Activated CD4-positive, alpha-beta T cell treated with anti-CD3 and anti-CD28 coated beads for 4 hours (primary cell): ENCODE data around the gene TANC1.

Source experiments
- DNase-seq, 2 donors: peaks; one replicate each; pipeline ENCODE4 v3.0.0-alpha.2; 2020

TANC1 gene

GRCh38 chr2:159230145-159230877 is 261.9 kb downstream of the TANC1 start:
- DNase-seq: no peak

- DNase-seq: no peak
Measured at GRCh38 chr2:159232456-159233170, 264.2 kb downstream of the TANC1 start.

GRCh38 chr2:159234868-159235267 is 266.4 kb downstream of the TANC1 start:
- DNase-seq: no peak

GRCh38 chr2:159243529-159243928 is 275.1 kb downstream of the TANC1 start:
- no peak for DNase-seq

- DNase-seq: no peak
Measured at GRCh38 chr2:159246325-159246988, 278.0 kb downstream of the TANC1 start.

DNA sequence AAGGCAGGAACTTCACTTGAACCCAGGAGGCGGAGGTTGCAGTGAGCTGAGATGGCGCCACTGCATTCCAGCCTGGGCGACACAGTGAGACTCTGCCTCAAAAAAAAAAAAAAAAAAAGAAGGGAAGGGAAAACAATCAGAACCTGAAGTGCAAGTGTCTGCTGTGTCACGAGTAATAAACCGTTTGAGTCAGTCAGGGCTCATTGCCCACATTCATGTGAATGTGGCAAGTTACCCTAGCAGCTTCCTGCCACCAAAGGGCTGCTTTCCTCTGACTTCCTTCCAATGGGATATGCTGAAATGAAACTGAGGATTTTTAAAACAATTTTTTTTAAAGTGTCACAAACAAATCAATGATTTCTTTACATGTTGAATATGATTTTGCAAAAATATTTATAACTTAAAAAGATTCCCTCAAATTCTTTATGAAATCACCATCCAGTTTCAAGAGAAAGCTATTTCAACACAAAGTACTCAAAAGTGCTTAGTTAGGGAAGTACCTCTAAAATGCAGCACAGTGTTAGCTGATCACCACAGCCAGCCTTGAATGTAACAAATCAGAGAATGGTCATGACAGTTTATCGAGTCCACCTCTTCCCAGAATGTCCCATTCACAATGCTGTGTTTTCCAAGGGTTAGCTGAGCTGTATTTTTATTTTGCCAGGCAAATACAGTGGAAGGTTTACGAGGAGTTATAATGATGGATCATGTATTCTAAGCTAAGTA is 281.7 kb downstream of the TANC1 start:
- DNase-seq: no peak

DNA sequence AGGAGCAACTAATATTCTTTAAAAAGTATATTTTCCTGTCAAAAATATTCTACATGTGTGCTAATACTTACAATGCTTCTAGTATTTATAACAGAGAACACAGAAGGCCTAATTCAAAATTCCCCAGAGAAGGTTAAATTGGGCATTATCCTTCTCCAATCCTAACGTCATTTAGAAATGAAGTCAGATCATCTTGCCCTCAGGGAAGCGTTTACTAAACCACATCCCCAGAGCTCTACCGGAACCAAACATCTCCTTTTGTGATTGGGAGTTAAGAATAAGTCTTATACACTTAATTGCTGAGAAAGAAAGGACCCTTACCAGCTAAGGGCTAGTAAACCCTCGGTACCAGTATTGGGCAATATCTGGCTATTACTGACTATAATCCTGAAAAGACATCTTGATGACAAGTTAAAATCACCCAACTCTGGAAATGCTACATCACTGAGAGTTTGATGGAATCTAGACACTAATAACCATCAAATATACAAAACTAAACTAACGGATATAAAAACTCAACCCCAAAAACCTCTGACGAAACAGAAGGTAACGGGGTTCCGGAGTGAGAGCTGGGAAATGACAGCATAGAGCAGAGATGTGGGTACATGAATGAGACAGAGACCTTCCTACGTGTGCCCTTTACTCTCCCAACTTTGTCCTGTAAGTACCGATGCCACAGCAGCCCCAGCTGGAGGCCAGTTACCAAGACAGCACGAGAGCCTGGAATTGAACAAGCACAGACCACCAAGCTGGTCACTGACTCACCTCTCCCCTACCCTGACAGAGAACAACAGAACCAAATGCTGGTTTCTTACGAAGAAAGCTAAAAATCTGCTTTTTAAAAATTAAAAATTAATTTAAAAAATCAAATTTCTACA is 283.1 kb downstream of the TANC1 start:
- no peak for DNase-seq

- no peak for DNase-seq
Measured at GRCh38 chr2:159252905-159253304, 284.5 kb downstream of the TANC1 start.

GRCh38 chr2:159256159-159256558 is 287.7 kb downstream of the TANC1 start:
- DNase-seq: no peak

GRCh38 chr2:159262226-159262625 is 293.8 kb downstream of the TANC1 start:
- no peak for DNase-seq

DNA sequence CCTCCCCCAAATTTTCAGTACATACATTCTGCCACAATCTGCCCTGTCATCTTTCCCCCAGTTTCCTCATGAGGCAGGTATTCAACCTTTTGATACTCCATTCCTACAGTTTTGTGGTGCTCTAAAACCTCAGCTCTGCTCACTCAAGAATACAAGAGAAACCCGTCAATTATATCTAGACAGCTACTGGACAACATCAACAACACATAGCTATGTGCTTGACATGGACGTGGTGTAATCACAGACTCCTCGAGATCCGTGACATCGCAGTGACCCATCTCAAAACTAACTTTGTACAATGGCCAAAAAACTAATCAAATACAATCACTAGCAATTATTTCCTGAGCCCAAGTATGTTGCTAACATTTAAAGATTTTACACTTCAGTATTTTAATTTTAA is 294.5 kb downstream of the TANC1 start:
- DNase-seq: no peak

GRCh38 chr2:159265171-159265576 is 296.7 kb downstream of the TANC1 start:
- DNase-seq: no peak

- DNase-seq: no peak
Measured at GRCh38 chr2:159266554-159266953, 298.1 kb downstream of the TANC1 start.

DNA sequence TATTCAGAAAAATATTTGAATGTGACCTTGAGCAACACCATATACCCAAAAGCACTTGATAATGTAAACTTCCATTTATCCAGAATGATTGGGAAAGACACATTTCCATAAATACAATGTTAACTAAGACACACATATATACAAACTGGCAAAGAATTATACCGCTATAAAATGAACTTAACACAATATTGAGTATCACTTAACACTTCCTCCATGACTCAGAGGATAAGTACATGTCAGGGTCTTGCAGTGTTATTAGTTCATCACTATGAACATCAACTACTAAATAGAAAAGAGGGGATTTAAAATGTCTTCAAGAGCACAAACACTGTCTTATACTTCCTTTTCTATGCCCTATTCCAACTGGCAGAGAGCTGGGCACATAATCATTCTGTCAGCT is 299.5 kb downstream of the TANC1 start:
- no peak for DNase-seq

DNA sequence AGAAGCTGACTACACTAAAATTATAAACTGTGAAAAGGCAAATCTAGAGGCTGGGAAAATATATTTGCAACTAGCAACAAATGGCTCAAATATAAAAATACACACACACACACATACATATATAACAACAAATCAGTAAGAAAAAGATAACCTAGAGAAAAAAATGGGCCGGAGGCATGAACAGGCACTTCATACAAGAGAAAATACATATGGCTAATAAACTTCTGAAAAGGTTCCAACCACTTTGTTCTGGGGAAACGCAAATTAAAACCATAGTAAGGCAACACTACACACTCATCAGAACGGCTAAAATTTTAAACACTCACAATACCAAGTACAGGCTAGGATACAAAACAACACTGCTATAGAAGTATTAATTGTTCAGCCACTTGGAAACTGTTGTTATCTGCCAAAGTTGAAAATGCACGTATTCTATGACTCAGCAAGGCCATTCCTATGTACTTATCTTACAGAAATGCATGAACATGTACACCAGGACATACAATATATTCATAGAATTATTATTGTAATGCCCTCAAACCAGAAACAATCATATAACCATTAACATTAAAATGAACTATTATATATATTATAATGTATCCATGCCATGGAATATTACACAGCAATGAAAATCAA is 302.4 kb downstream of the TANC1 start:
- DNase-seq: no peak

GRCh38 chr2:159272156-159272555 is 303.7 kb downstream of the TANC1 start:
- DNase-seq: no peak

GRCh38 chr2:159275111-159275510 is 306.7 kb downstream of the TANC1 start:
- no peak for DNase-seq

DNA sequence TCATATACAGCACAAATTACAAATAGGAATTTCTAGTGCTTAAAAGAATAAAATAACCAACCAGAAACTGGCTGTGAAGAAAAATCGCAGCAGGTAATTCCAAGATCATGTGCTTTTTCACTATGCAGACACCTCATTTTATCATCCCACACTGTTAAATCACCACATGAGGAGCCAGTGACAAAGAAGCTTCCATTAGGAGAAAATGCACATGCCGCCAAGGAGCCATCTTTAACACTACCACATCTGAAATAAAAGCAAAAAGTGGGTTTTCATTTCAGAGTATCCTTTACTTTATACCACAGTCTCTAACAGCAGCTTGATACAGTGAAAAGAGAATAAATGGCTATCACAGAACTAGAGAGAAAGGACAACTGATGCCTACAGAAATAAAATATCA is 311.3 kb downstream of the TANC1 start:
- no peak for DNase-seq

- DNase-seq: no peak
Measured at GRCh38 chr2:159281002-159281401, 312.6 kb downstream of the TANC1 start.
